Large intestine (tissue), 3 donors: ENCODE results near the gene FMNL1. TPM values are rescaled to one million over a fixed set of nuclear protein-coding genes. Genes with fewer than 3 reads are reported as not detected.

ENCODE experiments used
- DNase-seq, 2 donors: peaks; one replicate each; pipeline versions ENCODE4 v3.0.0 to v3.0.0-alpha.2; 2013
- H3K27ac ChIP-seq: one replicate; pipeline ENCODE4 v1.5.1; 2013; ENCODE audit warnings: low read length
- H3K27me3 ChIP-seq: 2 replicates; pipeline ENCODE4 v1.6.1; 2013; ENCODE audit warnings: low read length; ENCODE audit not compliant: control insufficient read depth, insufficient read depth
- H3K36me3 ChIP-seq: 2 replicates; pipeline ENCODE4 v1.6.1; 2013; ENCODE audit warnings: low read length; ENCODE audit not compliant: control insufficient read depth, insufficient read depth
- H3K4me1 ChIP-seq: one replicate; pipeline ENCODE4 v1.6.1; 2013; ENCODE audit warnings: low read length; ENCODE audit not compliant: control insufficient read depth, insufficient read depth
- H3K4me3 ChIP-seq: one replicate; pipeline ENCODE4 v1.5.1; 2013; ENCODE audit warnings: low read length
- H3K9me3 ChIP-seq: one replicate; pipeline ENCODE4 v1.6.1; 2013; ENCODE audit warnings: mild to moderate bottlenecking, low read depth, low read length, moderate library complexity; ENCODE audit not compliant: control insufficient read depth
- WGBS: methylation state at CpG from one replicate; pipeline ENCODE4 v1.1.5; 2013; ENCODE audit warnings: low lambda C conversion rate; ENCODE audit not compliant: insufficient coverage; 5-methylcytosine and 5-hydroxymethylcytosine counted together
- polyA plus RNA-seq: library from polyadenylated mRNA; unstranded; fragments of 120-200 nt; gene quantifications from one replicate; pipeline ENCODE4 v1.2.1, GENCODE V29; 2013

FMNL1 gene
- polyA plus RNA-seq, 1 donor: 8.5 TPM

DNA sequence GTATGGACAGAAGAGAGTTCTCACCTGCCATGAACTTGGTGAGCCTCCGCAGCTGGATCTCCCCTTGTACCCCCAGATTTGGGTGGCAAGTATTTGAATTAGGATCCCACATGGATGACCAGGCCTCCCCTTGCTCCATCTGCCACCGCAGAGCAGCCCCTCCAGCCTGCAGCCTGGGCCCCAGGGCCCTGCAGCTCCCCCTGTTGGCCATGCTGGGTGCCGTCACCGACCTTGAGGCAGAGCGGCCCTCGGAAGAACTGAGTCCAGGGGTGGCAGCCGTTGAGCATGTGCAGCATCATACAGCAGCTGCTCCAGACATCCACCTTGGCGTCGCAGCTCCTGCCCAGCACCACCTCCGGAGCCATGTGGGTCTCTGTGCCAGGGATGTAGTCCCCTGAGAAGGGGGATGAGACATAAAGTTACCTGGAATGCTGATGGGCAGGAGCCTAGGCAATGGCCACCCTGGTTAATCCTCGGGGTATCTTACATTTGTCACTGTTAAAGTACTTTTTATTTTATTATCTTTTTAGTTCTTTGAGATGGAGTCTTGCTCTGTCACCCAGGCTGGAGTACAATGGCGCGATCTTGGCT lies 49.2 kb downstream of the FMNL1 start:
- DNase-seq: no peak
- H3K9me3 ChIP-seq: no peaks in the 10 kb centered on the region
- peaks cover 64% of the 10 kb centered on the region for H3K36me3 ChIP-seq
- peaks cover 8% of the 10 kb centered on the region for H3K4me1 ChIP-seq
- no CpG with 5 or more reads among the region's 13 CpGs for WGBS
- H3K27me3 ChIP-seq: no peaks in the 10 kb centered on the region
- no peak overlapping the region for H3K27ac ChIP-seq
- H3K4me3 ChIP-seq: no peak overlapping the region

DNA sequence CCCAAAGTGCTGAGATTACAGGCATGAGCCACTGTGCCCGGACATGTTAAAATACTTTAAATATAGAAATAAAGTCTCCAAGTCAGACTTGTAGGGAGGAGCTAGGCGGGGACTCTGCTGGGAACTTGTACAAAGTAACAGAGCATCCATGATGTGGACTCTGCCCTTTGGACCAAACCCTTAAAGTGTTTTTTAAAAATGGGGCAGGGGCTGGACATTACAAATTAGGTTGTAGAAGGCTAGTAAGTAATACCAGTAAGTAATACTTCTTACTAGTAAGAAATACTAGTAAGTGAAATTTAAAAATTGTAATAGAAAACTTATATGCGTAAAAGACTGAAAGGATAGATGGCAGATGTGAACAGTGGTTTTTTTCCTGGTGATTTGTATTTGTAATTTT lies 49.9 kb downstream of the FMNL1 start:
- 100% methylated on average over 1 of the region's 3 CpGs for WGBS

DNA sequence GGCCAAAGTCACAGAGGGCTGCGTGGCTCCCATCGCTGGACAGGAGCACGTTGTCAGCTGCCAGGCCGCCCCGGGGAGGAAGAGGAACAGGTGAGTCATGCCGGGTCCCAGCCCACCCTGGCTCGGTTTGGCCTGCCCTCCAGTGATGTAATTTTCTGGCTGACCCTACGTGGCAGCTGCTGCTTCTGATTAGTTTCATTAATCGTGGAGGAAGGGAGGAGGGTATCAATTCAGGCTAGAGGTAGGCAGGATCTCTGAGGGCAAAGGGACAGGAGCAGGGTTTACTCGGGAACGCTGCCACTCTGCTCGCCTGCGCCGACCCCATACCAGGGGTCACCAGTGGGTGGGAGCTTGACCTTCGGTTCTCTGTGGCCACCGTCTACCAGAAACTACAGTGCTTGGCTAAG lies 51.9 kb downstream of the FMNL1 start:
- Histone ChIP-seq H3K27ac (no peak overlapping the region), H3K27me3 (no peaks in the 10 kb centered on the region), H3K4me3 (no peak overlapping the region), H3K36me3 (peaks cover 42% of the 10 kb centered on the region), H3K4me1 (peaks cover 11% of the 10 kb centered on the region), H3K9me3 (no peaks in the 10 kb centered on the region)
- no peak for DNase-seq
- no CpG with 5 or more reads among the region's 16 CpGs for WGBS

More for the DNA sequence above, 49.9 kb downstream of the FMNL1 start:
- Histone ChIP-seq H3K36me3 (peaks cover 57% of the 10 kb centered on the region), H3K27me3 (no peaks in the 10 kb centered on the region), H3K27ac (no peak overlapping the region), H3K9me3 (no peaks in the 10 kb centered on the region), H3K4me3 (no peak overlapping the region), H3K4me1 (peaks cover under 1% of the 10 kb centered on the region)
- no peak for DNase-seq

DNA sequence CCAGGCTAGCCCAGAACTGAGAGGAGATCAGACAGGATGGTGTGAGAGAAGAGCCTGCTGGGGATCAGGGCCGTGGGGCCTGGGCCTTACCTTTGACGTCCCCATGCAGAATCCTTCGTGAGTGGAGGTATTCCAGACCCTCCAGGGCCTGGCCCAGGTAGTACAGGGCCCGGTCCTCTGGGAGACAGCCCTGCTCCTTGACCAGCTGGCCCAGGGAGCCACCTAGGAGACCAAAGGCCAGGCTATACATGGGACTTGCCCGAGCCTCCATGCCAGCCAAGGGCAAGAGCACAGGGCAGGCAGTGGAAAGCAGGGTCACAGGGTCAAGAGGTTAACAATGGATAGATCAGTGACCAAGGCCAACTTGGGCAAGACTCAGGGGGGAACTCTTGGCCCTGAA lies 52.3 kb downstream of the FMNL1 start:
- Histone ChIP-seq H3K27me3 (no peaks in the 10 kb centered on the region), H3K4me3 (no peak overlapping the region), H3K27ac (no peak overlapping the region), H3K36me3 (peaks cover 38% of the 10 kb centered on the region), H3K4me1 (peaks cover 11% of the 10 kb centered on the region), H3K9me3 (no peaks in the 10 kb centered on the region)
- WGBS: no CpG with 5 or more reads among the region's 5 CpGs
- DNase-seq: no peak

DNA sequence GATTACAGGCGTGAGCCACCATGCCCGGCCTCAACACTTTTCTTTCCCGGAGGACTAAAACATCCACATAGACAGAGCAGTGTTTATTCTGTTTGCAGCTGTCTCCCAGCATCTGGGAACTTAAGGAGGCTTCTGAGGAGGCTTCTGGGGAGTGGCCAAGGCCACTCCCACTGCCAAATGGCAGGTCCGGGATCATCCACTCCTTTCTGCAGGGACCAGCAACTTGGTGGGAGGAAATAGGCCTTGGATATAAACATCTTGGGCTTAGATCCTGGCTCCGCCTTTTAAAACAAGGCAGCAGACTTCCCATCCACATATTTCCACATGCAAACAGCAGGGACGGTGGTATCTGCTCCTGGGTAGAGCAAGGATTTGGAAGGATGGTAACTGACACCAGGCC lies 54.3 kb downstream of the FMNL1 start:
- Histone ChIP-seq H3K4me1 (peaks cover 11% of the 10 kb centered on the region), H3K36me3 (peaks cover 21% of the 10 kb centered on the region), H3K9me3 (no peaks in the 10 kb centered on the region), H3K27ac (no peak overlapping the region), H3K4me3 (no peak overlapping the region), H3K27me3 (no peaks in the 10 kb centered on the region)
- no CpG with 5 or more reads among the region's 6 CpGs for WGBS
- no peak for DNase-seq

DNA sequence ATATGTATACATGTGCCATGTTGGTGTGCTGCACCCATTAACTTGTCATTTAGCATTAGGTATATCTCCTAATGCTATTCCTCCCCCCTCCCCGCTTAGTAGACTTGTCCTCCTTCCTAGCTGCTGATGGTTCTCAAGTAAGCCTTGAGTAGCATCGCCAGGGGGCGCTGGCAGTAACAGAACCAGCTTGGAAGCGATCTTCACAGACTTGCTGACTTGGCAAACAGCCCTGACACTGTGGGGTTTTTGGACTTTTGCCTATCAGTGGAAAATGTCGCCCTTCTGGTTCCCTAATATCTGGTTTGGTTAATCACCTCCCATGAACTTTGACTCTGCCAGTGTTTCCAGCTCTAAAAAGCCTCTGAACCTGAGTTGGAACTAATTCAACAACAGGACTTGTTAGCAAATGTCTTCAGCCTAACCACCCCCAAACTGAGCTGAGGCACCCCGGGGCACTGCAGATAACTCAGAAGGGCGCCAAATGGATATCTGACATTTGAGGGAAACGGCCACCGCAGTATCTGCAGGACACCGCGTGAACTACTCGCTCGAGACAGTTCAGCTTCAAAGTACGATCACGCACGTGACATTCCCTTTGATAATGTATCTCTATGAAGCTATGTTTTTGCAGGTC lies 55.6 kb downstream of the FMNL1 start:
- H3K27ac ChIP-seq: peak overlapping the region; percentile 54
- H3K4me1 ChIP-seq: peaks cover 11% of the 10 kb centered on the region
- no CpG with 5 or more reads among the region's 16 CpGs for WGBS
- peaks cover 24% of the 10 kb centered on the region for H3K36me3 ChIP-seq
- no peaks in the 10 kb centered on the region for H3K9me3 ChIP-seq
- DNase-seq: peak; percentile 92 to 94
- H3K4me3 ChIP-seq: no peak overlapping the region
- H3K27me3 ChIP-seq: no peaks in the 10 kb centered on the region

DNA sequence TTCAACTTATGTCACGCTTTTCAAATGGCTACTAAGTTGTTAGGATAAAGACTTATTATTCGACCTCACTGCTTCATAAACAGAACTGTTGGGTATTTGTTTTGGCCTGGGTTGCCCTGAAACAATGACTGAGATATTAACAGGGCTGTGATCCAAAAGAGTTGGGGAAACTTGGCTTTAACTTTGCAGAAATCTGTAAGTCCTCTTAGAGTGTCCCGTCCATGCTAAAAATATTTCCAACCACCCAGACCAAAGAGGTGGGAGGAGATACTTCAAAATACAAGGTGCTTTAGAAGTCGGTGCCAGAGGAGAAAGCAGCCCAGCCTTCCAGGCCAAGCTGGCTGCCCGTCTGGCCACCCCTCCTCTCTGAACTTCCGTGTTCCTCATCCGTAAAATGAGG lies 56.3 kb downstream of the FMNL1 start:
- Histone ChIP-seq H3K27me3 (no peaks in the 10 kb centered on the region), H3K4me1 (peaks cover 11% of the 10 kb centered on the region), H3K27ac (no peak overlapping the region), H3K9me3 (no peaks in the 10 kb centered on the region), H3K4me3 (no peak overlapping the region), H3K36me3 (peaks cover 28% of the 10 kb centered on the region)
- no CpG with 5 or more reads among the region's 7 CpGs for WGBS
- no peak for DNase-seq

DNA sequence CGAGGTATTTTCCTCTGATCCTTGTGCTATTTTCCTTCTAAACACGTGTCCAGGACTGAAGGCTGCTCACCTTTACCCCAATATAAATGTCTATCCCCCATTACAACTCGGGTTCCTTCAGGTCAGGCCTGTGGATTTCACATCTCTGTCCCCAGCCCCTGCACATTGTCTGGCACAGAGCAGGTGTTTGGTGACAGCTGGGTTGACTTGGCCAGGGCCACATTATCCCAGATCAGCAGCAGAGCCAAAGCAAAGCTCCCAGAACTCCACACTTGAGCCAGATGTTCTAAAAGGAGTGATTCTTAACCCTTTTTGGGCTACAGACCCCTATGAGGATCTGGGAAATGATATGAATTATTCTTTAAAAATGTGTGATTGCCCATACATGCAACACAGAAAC lies 58.2 kb downstream of the FMNL1 start:
- no peaks in the 10 kb centered on the region for H3K27me3 ChIP-seq
- 94% methylated on average over 2 of the region's 3 CpGs for WGBS
- DNase-seq: no peak
- H3K4me1 ChIP-seq: peaks cover 16% of the 10 kb centered on the region
- no peak overlapping the region for H3K4me3 ChIP-seq
- H3K27ac ChIP-seq: no peak overlapping the region
- no peaks in the 10 kb centered on the region for H3K9me3 ChIP-seq
- H3K36me3 ChIP-seq: peaks cover 31% of the 10 kb centered on the region

DNA sequence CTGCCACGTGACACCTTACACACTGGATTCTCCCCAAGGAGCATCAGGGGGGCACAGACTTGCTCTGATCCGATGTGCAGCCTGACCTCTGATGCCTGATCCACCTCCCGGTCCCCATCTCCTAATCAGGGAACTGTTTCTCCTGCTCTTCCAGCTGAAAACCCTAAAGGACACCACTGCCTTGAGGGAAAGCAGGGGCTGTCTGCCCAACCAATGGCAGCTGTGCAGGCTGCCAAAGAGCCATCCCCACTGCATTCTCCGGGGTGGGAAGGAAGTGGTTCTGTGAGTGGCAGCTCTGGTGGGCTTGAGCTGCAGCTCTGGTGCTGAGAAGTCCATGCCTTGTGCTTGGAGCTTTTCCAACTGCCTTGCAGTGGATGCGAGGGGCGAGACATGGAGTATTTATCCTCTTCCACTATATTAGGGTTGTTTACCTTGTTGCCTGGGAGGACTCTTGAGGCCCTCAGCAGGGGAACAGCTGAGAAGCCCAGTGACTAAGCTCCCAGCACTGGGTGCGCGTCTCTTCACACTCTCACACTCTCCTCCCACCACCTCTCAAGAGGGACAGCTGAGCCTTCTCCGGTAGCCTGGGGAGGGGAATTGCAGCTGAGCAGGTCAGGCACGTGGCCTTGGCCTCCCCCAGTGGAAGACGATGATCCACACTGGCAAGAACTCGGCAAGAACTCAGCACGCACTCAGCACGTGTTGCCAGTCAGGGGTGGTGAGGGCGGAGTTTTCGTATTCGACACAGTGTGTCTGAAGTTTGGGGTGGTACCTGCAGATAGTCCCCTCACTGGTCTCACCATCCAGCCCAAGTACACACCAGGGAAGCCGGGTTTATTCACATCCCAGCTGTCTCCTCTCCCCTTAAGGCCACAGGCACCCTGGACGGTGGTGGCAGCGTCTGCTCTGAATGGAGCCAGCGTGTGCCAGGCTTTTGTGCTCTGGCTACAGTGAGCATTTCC lies 61.3 kb downstream of the FMNL1 start:
- Histone ChIP-seq H3K4me3 (no peak overlapping the region), H3K27ac (peak overlapping the region; percentile 27), H3K36me3 (peaks cover 47% of the 10 kb centered on the region), H3K27me3 (no peaks in the 10 kb centered on the region), H3K4me1 (peaks cover 19% of the 10 kb centered on the region), H3K9me3 (no peaks in the 10 kb centered on the region)
- peak; percentile 38 to 54 for DNase-seq
- no CpG with 5 or more reads among the region's 21 CpGs for WGBS

DNA sequence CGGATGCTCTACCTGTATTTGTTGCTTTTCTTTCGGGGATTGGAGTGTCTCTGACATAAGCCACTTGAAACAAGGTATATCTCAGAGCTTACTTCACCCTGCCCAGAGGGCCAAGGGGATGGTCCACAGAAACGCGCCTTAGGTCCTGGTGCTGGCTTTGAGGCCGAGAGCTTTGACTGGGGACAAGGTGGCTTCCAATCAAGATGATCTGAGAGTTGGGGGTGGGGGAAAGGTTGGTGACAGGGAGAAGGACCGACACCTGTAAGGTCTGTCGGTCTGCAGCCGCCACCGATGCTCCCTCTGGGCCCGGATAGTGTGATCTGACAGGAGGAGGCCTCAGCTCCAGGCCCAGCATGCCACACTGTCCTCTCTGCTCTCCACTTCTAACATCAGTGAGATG lies 62.0 kb downstream of the FMNL1 start:
- peaks cover 50% of the 10 kb centered on the region for H3K36me3 ChIP-seq
- H3K27me3 ChIP-seq: no peaks in the 10 kb centered on the region
- no peak overlapping the region for H3K27ac ChIP-seq
- H3K9me3 ChIP-seq: no peaks in the 10 kb centered on the region
- peaks cover 24% of the 10 kb centered on the region for H3K4me1 ChIP-seq
- no CpG with 5 or more reads among the region's 10 CpGs for WGBS
- DNase-seq: no peak
- H3K4me3 ChIP-seq: no peak overlapping the region
